ENCODE measurements around the gene MYO9B.

GRCh38 chr19:17137417-17137816 is 61.8 kb downstream of the MYO9B start:
- TF ChIP-seq ATF1 (CRISPR knock-in tag; IDR thresholded peaks at IDR 0.05) (no peak), CTCF (IDR thresholded peaks at IDR 0.05) (no peak), USF2 (CRISPR knock-in tag; IDR thresholded peaks at IDR 0.05) (no peak), ERG (CRISPR knock-in tag; IDR thresholded peaks at IDR 0.05) (no peak), NR2C2 (CRISPR knock-in tag; IDR thresholded peaks at IDR 0.05) (no peak)
